NCI-H69 (cell line): ENCODE results near the gene OSBPL7.
A peak's percentile ranks its signal among the peaks of the same experiment; 100 is the strongest.

Experiments used
- DNase-seq: peaks from one replicate; lab custom pipeline; 2025; lab: John Stamatoyannopoulos, UW

The OSBPL7 gene

GRCh38 chr17:47823519-47823918 is 1.9 kb upstream of the OSBPL7 start:
- no peak for DNase-seq

DNA sequence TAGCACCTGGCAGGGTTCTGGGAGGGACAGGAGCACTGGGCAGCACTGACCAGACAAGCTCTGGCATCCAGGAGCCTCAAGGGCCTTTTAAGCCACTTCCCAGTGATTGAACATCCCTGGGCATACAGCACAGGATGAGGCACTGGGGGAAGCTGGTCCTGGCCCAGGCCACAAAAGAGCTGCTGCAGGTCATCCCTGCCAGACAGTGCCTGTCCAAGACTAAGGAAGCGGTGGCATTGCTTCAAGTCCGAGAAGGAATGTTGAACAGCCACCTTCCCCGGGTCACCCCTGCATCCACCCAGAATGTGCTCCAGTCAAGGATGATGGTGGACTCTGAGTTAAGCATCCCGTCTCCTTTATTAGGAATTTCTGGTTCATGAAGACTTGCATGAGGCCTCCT is 1.2 kb upstream of the OSBPL7 start:
- DNase-seq: no peak

DNA sequence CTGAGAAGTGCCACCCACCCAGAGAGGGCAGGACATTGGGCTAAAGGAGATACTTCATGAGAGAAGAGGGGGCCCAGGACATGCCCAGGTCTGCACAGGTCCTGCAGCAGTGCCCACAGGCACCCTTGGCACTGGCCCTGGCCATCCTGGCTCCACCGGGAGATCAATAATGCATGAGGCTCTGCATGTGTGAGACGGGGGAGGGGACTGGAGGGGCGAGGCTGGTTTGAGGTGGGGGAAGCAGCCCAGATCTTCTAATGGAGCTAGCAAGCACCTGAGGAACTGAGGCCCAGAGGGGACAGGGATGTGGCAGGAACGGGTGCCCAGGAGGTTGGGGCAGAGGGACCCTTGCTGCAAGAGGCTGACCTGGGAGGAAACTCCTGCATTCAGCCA is 567 bp downstream of the OSBPL7 start:
- DNase-seq: no peak

DNA sequence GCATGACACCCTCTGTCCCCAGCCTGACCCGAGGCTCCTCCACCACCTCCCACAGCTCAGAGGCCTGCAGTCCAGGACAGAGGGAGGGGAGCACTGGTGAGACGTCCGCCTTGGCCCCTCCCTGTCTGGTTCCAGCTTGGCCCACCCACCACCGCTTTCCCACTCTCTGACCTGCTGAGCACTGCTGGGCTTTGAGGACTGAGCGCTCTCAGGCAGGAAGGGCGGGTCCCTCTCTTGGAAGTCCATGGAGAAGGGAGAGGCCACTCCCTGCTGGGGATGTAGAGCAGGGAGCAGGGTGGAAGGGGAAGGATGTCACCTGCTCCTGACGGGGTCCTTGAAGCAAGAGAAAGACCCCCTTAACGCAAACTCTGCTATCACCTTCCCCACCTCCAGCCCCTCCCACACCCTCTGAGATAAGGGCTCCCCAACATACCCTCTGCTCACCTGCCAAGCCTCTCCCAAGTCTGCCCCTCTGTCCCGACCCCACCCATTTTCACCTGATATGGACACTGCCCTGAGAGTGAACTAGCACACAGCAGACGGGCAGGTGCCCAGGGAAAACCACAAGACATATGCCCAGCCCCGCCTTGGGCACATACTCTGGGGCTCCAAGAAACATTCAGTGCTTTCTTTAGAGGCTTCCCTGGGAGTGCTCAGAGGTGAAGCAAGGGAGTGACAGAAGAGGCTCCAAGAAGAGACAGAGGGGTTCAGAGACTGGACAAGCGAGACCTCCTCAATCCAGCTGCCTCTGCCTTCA is 1.4 kb downstream of the OSBPL7 start:
- DNase-seq: no peak

- DNase-seq: no peak
These were observed 2.1 kb downstream of the OSBPL7 start for GRCh38 chr17:47819475-47819874.

DNA sequence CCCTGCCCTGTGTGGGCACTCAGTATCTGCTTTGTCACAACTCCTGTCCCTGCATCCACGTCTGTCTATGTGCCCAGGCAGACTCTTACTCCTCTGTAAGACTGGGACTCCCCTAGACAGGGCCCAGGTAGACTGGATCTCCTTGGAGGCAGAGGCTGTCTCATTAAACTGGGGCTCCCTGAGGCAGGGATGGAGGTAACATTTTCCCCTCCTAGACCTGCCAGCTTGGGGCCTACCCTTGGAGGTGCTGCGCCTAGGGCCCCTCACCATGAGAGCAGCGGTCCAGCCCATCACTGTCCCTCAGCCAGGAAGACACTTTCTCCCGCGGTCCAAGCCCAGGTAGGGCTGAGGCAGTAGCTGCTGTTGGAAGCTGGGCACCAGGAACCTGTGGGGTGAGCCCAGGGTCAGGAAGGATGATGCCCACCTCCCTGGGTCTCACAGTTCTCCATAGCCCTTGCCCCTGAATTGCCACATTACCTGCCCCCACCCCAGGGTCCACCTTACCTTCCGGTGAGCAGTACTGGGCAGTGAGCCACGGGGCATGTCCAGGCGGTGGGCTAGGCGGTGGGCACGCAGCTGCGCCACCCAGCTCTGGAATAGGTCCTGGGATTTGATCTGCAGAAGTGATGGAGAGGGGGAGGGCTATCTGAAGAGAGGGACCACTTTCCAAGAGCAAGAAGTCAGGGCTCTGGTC is 3.4 kb downstream of the OSBPL7 start:
- DNase-seq: no peak

GRCh38 chr17:47816947-47817346 is 4.6 kb downstream of the OSBPL7 start:
- no peak for DNase-seq

- DNase-seq: no peak
These were observed 5.4 kb downstream of the OSBPL7 start for GRCh38 chr17:47816111-47816735.

- DNase-seq: no peak
These were observed 6.3 kb downstream of the OSBPL7 start for GRCh38 chr17:47815106-47815918.

DNA sequence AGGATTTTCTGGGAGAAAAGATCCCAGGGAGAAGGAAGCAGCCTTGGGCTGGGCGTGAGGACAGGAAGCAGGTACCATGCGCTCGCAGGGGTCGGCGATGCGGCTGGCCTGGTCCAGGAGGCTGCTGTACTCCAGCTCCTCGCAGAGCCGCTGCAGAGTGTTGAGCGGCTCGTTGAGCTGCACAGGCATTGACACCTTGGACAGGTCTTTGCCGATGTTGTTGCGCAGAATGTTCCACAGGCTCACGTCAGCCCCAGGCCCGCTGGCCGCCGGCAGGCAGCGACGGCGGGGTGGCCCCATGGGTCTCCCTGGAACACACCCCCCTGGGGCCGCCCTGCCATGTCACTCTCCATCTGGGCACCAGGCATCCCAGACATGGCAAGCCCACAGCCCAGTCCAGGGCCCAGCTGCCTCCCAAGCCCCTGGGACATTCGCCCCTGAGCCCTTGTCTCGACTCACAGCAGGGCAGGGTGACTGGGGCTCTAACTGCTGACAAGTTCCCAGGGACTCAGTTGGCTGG is 8.0 kb downstream of the OSBPL7 start:
- no peak for DNase-seq

- no peak for DNase-seq
These were observed 8.5 kb downstream of the OSBPL7 start for GRCh38 chr17:47813077-47813476.

DNA sequence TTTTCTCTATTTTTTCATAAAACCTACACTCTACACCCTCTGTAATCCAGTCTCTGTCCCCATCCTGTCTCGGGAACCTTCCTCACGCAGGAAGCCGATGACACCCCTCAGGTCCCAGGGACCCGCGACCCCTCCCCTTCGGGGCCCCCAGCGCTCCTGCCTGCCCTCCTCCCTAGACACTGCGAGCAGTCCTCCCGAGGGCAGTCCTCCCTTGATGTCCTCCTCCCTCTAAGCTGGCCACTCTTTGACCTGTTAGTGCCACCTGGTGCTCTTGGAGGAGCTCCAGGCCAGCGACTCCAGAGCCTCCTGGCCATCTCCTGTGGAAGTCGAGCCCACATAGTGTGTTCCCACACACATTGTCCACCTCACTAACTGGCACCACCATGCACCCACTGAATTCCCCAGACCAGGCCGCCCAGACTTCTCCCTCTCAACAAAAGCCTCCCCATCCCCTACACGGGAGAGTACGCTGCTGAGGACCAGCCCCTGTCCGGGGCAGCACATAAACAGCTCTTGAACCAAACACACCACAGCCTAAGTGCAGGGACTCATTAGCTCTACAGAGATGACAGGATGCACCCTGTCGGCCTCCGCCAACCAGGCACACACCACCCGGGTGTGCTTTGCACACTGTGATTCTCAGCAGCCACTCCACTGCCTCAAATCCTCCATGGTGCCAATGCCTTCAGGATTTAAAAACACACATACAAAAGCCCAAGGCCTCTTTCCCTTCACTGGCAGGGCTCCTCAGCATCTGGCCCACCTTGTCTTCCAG is 9.3 kb downstream of the OSBPL7 start:
- no peak for DNase-seq

DNA sequence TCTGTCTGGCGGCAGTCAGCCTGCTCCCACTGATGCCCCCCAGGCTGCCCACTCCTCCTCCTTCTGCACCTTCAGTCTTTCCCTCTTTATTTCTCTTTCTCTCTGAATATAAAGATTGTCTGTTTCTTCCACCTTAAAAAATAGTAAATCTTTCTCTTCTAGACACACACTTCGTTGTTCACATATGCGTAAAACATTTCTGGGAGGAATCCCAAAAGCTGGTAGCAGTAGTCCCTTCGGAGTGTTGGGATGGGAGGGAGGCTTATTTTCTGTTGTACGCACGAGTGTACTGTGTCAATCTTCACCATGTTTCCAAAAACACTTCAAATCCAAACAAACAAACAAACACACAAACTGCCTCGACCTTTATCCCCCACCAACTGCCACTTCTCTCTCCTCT is 9.9 kb downstream of the OSBPL7 start:
- DNase-seq: no peak

- no peak for DNase-seq
These were observed 10.5 kb downstream of the OSBPL7 start for GRCh38 chr17:47810901-47811635.

DNA sequence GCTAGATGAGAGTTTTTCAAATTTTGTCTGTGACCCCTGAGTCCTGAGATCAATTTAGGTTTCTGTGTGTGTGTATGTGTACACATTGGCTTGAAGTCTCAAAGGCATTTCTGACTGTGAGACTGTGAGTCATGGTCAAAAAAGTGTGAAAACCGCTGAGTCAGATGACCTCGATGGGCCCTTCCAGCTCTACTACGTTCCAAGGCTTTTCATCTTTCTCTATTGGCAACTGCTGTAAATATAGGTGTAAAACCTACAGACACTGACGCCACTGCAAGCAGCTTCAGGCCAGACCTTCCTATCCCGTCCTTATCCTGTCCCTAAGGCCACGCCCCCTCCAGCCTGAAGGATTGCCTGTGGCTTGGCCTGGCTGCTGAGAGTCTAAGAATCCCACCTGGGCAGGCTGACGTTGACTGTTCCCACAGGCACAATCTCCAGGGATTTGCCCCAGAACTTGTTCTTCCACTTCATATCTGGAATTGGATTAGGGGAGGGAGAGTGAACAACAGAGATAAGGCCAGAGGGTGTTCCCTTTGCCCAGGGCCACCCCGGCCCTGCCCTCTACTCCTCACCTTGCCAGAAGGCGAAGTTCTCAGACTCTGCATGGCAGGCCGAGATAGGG is 11.3 kb downstream of the OSBPL7 start:
- DNase-seq: no peak

- no peak for DNase-seq
These were observed 12.6 kb downstream of the OSBPL7 start for GRCh38 chr17:47808830-47809480.

- no peak for DNase-seq
These were observed 13.4 kb downstream of the OSBPL7 start for GRCh38 chr17:47808036-47808829.

- DNase-seq: no peak
These were observed 14.2 kb downstream of the OSBPL7 start for GRCh38 chr17:47807421-47807820.

GRCh38 chr17:47806913-47807255 is 14.7 kb downstream of the OSBPL7 start:
- peak; percentile 13 for DNase-seq
